MM.1S (cell line): ENCODE data around the gene ITGA8.

Experiments used
- DNase-seq: peaks from one replicate; pipeline ENCODE4 v3.0.0-alpha.2; 2015
- H2AFZ ChIP-seq: fragments of 300-600 bp; sonication (generic); 2 replicates; pipeline ENCODE4 v1.6.0; 2016; ENCODE audit warnings: antibody characterized with exemption, low read length
- H3F3A ChIP-seq: fragments of 300-600 bp; sonication (generic); 2 replicates; pipeline ENCODE4 v1.6.1; 2016; ENCODE audit warnings: mild to moderate bottlenecking, antibody characterized with exemption, low read length, moderate library complexity, mixed read lengths; ENCODE audit not compliant: insufficient read depth
- H3K27ac ChIP-seq: fragments of 300-600 bp; sonication (generic); 2 replicates; pipeline ENCODE4 v1.5.1; 2016; ENCODE audit warnings: mild to moderate bottlenecking, low read length
- H3K27me3 ChIP-seq: fragments of 300-600 bp; sonication (generic); replicated peaks from 2 replicates; pipeline ENCODE4 v1.6.0; 2016; ENCODE audit warnings: low read length; ENCODE audit not compliant: insufficient read depth
- H3K36me3 ChIP-seq: fragments of 300-600 bp; sonication (generic); replicated peaks from 2 replicates; pipeline ENCODE4 v1.6.1; 2016; ENCODE audit warnings: mild to moderate bottlenecking, low read length, mixed read lengths; ENCODE audit not compliant: insufficient read depth
- H3K4me1 ChIP-seq: fragments of 300-600 bp; sonication (generic); 2 replicates; pipeline ENCODE4 v1.6.1; 2016; ENCODE audit warnings: low read length, mixed read lengths
- H3K4me2 ChIP-seq: fragments of 300-600 bp; sonication (generic); 2 replicates; pipeline ENCODE4 v1.6.0; 2016; ENCODE audit warnings: low read depth, low read length
- H3K4me3 ChIP-seq: fragments of 300-600 bp; sonication (generic); 2 replicates; pipeline ENCODE4 v1.5.1; 2016; ENCODE audit warnings: low read length, mixed read lengths
- H3K79me2 ChIP-seq: fragments of 300-600 bp; sonication (generic); 2 replicates; pipeline ENCODE4 v1.6.1; 2016; ENCODE audit warnings: mixed run types, low read length, mixed read lengths
- H3K9ac ChIP-seq: fragments of 300-600 bp; sonication (generic); 2 replicates; pipeline ENCODE4 v1.6.1; 2016; ENCODE audit warnings: low read length, mixed read lengths
- H3K9me2 ChIP-seq: fragments of 300-600 bp; sonication (generic); replicated peaks from 2 replicates; pipeline ENCODE4 v1.6.1; 2016; ENCODE audit warnings: mild to moderate bottlenecking, low read length, mixed read lengths; ENCODE audit not compliant: insufficient read depth
- H3K9me3 ChIP-seq: fragments of 300-600 bp; sonication (generic); replicated peaks from 2 replicates; pipeline ENCODE4 v1.6.1; 2016; ENCODE audit warnings: mild to moderate bottlenecking, low read length, mixed read lengths; ENCODE audit not compliant: insufficient read depth
- H4K20me1 ChIP-seq: fragments of 300-600 bp; sonication (generic); 2 replicates; pipeline ENCODE4 v1.6.1; 2016; ENCODE audit warnings: mild to moderate bottlenecking, low read length, moderate library complexity, mixed read lengths; ENCODE audit not compliant: insufficient read depth
- CTCF ChIP-seq: fragments of 300-600 bp; sonication (generic); IDR thresholded peaks from 2 replicates; pipeline ENCODE4 v1.5.1; 2016; ENCODE audit warnings: antibody characterized with exemption, low read length, mixed read lengths
- EZH2 ChIP-seq: fragments of 300-600 bp; sonication (generic); optimal IDR thresholded peaks from 2 replicates; pipeline ENCODE3; 2017; ENCODE audit warnings: low read depth, mild to moderate bottlenecking, antibody characterized with exemption, low read length, mixed read lengths
- EZH2phosphoT487 ChIP-seq: fragments of 300-600 bp; sonication (generic); IDR thresholded peaks from 2 replicates; pipeline ENCODE4 v1.6.1; 2018; ENCODE audit warnings: antibody characterized with exemption, low read length

ITGA8 gene

DNA sequence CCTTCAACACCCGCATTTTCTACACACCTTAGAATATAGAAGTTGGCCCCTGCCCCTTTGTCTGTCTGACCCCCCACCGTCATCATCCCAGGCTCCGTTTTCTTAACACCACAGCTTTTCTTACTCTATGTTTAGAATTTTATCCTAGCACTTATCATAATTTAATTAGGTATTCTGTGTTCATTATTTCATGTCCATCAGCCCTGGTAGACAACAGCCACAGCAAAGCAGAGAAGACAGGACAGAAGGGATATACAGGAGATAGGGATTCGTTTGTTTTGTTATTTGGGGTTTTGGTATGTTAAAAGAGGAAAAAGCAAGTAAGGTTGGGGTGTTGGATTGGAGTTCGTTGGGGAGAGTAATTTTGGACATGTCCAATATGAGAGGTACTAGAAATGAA lies 48.8 kb downstream of the ITGA8 start:
- no peak overlapping the region for H3K9ac ChIP-seq
- no peaks in the 10 kb centered on the region for H3K27me3 ChIP-seq
- H3K9me2 ChIP-seq, result no peaks in the 10 kb centered on the region
- no peak overlapping the region for H3K4me2 ChIP-seq
- H3K36me3 ChIP-seq, result peaks cover 35% of the 10 kb centered on the region
- H3K4me3 ChIP-seq, result no peak overlapping the region
- no peaks in the 10 kb centered on the region for H4K20me1 ChIP-seq
- H3K9me3 ChIP-seq, result no peaks in the 10 kb centered on the region
- H3F3A ChIP-seq, result no peaks in the 10 kb centered on the region; the same call in 1 of the 2 replicates
- H3K27ac ChIP-seq, result no peak overlapping the region
- TF ChIP-seq EZH2 (no peak), EZH2phosphoT487 (no peak), CTCF (no peak)
- no peaks in the 10 kb centered on the region for H3K4me1 ChIP-seq
- H3K79me2 ChIP-seq, result peaks cover 22% of the 10 kb centered on the region
- no peak for DNase-seq
- H2AFZ ChIP-seq, result no peak overlapping the region

GRCh38 chr10:15661574-15661973 lies 58.1 kb downstream of the ITGA8 start:
- H3K79me2 ChIP-seq, result peaks cover 24% of the 10 kb centered on the region; the same call in 1 of the 2 replicates
- DNase-seq, result no peak
- no peaks in the 10 kb centered on the region for H4K20me1 ChIP-seq
- no peaks in the 10 kb centered on the region for H3K9me2 ChIP-seq
- H3K9me3 ChIP-seq, result no peaks in the 10 kb centered on the region
- peaks cover 5% of the 10 kb centered on the region; the same call in 1 of the 2 replicates for H3K36me3 ChIP-seq
- H2AFZ ChIP-seq, result no peak overlapping the region
- H3F3A ChIP-seq, result no peaks in the 10 kb centered on the region
- no peak overlapping the region for H3K4me2 ChIP-seq
- H3K4me3 ChIP-seq, result no peak overlapping the region
- no peaks in the 10 kb centered on the region for H3K27me3 ChIP-seq
- H3K4me1 ChIP-seq, result no peaks in the 10 kb centered on the region
- no peak for TF ChIP-seq EZH2
- TF ChIP-seq EZH2phosphoT487, result no peak
- no peak for TF ChIP-seq CTCF
- no peak overlapping the region for H3K27ac ChIP-seq
- H3K9ac ChIP-seq, result no peak overlapping the region

DNA sequence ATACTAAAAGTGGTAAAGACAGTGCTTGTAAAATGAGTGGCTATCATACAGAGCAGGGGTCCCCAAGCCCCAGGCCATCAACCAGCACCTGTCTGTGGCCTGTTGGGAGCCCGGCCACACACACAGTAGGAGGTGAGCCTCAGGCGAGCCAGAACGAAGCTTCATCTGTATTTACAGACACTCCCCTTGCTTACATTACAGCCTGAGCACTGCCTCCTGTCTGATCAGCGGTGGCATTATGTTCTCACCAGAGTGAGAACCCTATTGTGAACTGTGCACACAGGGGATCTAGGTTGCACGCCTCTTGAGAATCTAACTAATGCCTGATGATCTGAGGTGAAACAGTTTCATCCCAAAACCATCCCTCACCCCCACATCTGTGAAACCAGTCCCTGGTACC lies 58.7 kb downstream of the ITGA8 start:
- Histone ChIP-seq H3K36me3 (peaks cover 5% of the 10 kb centered on the region; the same call in 1 of the 2 replicates), H3K27ac (no peak overlapping the region), H3K27me3 (no peaks in the 10 kb centered on the region), H3K9me2 (no peaks in the 10 kb centered on the region), H4K20me1 (no peaks in the 10 kb centered on the region), H3F3A (no peaks in the 10 kb centered on the region), H3K9ac (no peak overlapping the region), H3K9me3 (no peaks in the 10 kb centered on the region), H3K79me2 (peaks cover 24% of the 10 kb centered on the region; the same call in 1 of the 2 replicates), H2AFZ (no peak overlapping the region), H3K4me3 (no peak overlapping the region), H3K4me2 (no peak overlapping the region), H3K4me1 (no peaks in the 10 kb centered on the region)
- TF ChIP-seq EZH2, result no peak
- TF ChIP-seq CTCF, result no peak
- no peak for TF ChIP-seq EZH2phosphoT487
- DNase-seq, result no peak
